ENCODE results near the gene EFCAB11.

DNA sequence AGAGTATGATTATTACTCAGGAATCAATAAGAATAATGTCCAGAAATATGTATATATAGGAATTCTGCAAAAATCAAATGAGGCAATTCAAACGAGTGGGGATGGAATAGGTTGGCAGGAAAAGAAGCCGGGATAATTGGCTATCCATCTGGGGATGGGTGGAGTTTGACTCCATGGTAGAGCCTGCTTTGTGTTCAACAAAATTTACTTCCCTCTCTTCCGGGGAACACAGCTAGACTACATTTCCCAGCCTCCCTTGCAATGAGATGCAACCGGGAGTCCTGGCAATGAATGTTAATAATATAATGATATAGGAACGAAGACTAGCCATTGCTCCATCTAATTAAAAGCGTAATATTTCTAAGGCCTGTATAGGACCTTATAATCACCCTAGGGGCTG lies 146.6 kb downstream of the EFCAB11 start:
- TF ChIP-seq POLR2A (IDR thresholded peaks at IDR 0.05) = no peak
- TF ChIP-seq, protein P1, sequence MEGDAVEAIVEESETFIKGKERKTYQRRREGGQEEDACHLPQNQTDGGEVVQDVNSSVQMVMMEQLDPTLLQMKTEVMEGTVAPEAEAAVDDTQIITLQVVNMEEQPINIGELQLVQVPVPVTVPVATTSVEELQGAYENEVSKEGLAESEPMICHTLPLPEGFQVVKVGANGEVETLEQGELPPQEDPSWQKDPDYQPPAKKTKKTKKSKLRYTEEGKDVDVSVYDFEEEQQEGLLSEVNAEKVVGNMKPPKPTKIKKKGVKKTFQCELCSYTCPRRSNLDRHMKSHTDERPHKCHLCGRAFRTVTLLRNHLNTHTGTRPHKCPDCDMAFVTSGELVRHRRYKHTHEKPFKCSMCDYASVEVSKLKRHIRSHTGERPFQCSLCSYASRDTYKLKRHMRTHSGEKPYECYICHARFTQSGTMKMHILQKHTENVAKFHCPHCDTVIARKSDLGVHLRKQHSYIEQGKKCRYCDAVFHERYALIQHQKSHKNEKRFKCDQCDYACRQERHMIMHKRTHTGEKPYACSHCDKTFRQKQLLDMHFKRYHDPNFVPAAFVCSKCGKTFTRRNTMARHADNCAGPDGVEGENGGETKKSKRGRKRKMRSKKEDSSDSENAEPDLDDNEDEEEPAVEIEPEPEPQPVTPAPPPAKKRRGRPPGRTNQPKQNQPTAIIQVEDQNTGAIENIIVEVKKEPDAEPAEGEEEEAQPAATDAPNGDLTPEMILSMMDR (IDR thresholded peaks at IDR 0.05) = no peak
